SK-N-SH treated with all-trans-retinoic acid at 6 μM for 48 hours (cell line): Measurements from ENCODE around the gene FCGR1A.
"Not testable (repeated sequence)": the region's sequence is repeated elsewhere in the genome, so short reads cannot be mapped to it uniquely, and the experiment has no call there.

ENCODE experiments used
- ARNTL ChIP-seq: fragments of 450-650 bp; formaldehyde crosslinking; IDR thresholded peaks from 2 replicates; pipeline ENCODE4 v1.5.0; 2020; ENCODE audit warnings: low read depth, mild to moderate bottlenecking, moderate library complexity, borderline replicate concordance
- BACH2 ChIP-seq: fragments of 250-450 bp; sonication (Bioruptor Pico); IDR thresholded peaks from 2 replicates; pipeline ENCODE4 v1.9.0; 2021; ENCODE audit warnings: mild to moderate bottlenecking, borderline replicate concordance
- CREB5 ChIP-seq: fragments of 250-450 bp; sonication (Bioruptor Pico); IDR thresholded peaks from 2 replicates; pipeline ENCODE4 v1.5.1; 2020; ENCODE audit warnings: low read depth, mild to moderate bottlenecking, moderate library complexity
- GLIS3 ChIP-seq: fragments of 250-450 bp; sonication (Bioruptor Pico); IDR thresholded peaks from 2 replicates; pipeline ENCODE4 v1.5.0; 2020; ENCODE audit warnings: mild to moderate bottlenecking, moderate library complexity
- PATZ1 ChIP-seq: fragments of 250-450 bp; sonication (Bioruptor Pico); IDR thresholded peaks from 2 replicates; pipeline ENCODE4 v1.8.0; 2020; ENCODE audit warnings: mild to moderate bottlenecking, moderate library complexity, borderline replicate concordance
- PPARA ChIP-seq: fragments of 250-450 bp; sonication (Bioruptor Pico); IDR thresholded peaks from 2 replicates; pipeline ENCODE4 v1.5.0; 2020; ENCODE audit warnings: mild to moderate bottlenecking, borderline replicate concordance
- RARB ChIP-seq: fragments of 250-450 bp; sonication (Bioruptor Pico); IDR thresholded peaks from 2 replicates; pipeline ENCODE4 v1.8.0; 2021; ENCODE audit warnings: mild to moderate bottlenecking, moderate library complexity
- TOX ChIP-seq: fragments of 250-450 bp; sonication (Bioruptor Pico); IDR thresholded peaks from 2 replicates; pipeline ENCODE4 v1.8.0; 2021; ENCODE audit warnings: mild to moderate bottlenecking, moderate library complexity, borderline replicate concordance
- ZFP3 ChIP-seq: fragments of 250-450 bp; sonication (Bioruptor Pico); IDR thresholded peaks from 2 replicates; pipeline ENCODE4 v1.5.0; 2020; ENCODE audit warnings: mild to moderate bottlenecking, moderate library complexity
- ZFP30 ChIP-seq: fragments of 450-650 bp; formaldehyde crosslinking; IDR thresholded peaks from 2 replicates; pipeline ENCODE4 v1.5.0; 2022; ENCODE audit warnings: mild to moderate bottlenecking, moderate library complexity

GRCh38 chr1:149782600-149782999 lies at the start of gene FCGR1A:
- TF ChIP-seq TOX (CRISPR knock-in tag); PATZ1 (CRISPR knock-in tag); ARNTL (CRISPR knock-in tag); GLIS3 (CRISPR knock-in tag); ZFP3 (CRISPR knock-in tag); CREB5 (CRISPR knock-in tag); BACH2 (CRISPR knock-in tag); ZFP30 (CRISPR knock-in tag); PPARA; RARB (CRISPR knock-in tag): not testable (repeated sequence)
